Measurements from ENCODE around the gene ADAMTS6.

DNA sequence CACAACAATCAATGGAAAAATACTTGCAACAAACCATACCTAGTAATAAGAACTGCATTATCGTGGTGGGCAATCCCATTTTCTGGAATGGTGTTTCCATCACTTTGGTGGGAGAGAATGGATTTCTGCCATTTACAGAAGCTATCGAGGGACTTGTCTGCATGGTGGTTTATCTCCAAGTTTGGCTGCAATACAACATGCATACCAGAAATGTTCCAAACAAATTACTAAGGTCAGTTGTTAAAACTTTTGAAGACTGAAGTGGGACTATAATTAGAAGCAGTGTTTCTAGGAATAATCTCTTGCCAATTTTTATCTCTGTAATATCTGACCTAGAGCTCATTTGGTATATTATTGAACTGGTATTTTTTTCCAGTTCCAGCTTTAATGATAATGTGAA is 30.3 kb downstream of the ADAMTS6 start:
- TF ChIP-seq POLR2A (IDR thresholded peaks at IDR 0.05; ENCODE audit: low read length) (no peak), GATA1 (IDR thresholded peaks at IDR 0.05; ENCODE audit: low read depth, low read length) (no peak)
